HepG2 (cell line): Measurements from ENCODE around the gene BCL2L1. TPM values are rescaled to one million over a fixed set of nuclear protein-coding genes. Genes with fewer than 3 reads are reported as not detected.

Source experiments
- BRD4 ChIP-seq: sonication (generic); formaldehyde crosslinking; IDR thresholded peaks from 2 replicates; pipeline ENCODE4 v1.4.0; 2020; ENCODE audit warnings: missing genetic modification reagents
- GTF3A ChIP-seq: sonication (generic); formaldehyde crosslinking; conservative IDR thresholded peaks from 2 replicates; pipeline ENCODE4 v1.4.0; 2020; ENCODE audit warnings: mild to moderate bottlenecking, missing genetic modification reagents
- MTA1 ChIP-seq: sonication (generic); formaldehyde crosslinking; IDR thresholded peaks from 2 replicates; pipeline ENCODE4 v1.4.0; 2020; ENCODE audit warnings: missing genetic modification reagents, mild to moderate bottlenecking, borderline replicate concordance
- MTF2 ChIP-seq: sonication (generic); formaldehyde crosslinking; IDR thresholded peaks from 2 replicates; pipeline ENCODE4 v1.5.0; 2020; ENCODE audit warnings: missing genetic modification reagents, borderline replicate concordance
- NFKB2 ChIP-seq: sonication (generic); formaldehyde crosslinking; IDR thresholded peaks from 2 replicates; pipeline ENCODE4 v1.4.0; 2020; ENCODE audit warnings: missing genetic modification reagents, borderline replicate concordance
- NKX3-1 ChIP-seq: sonication (generic); formaldehyde crosslinking; IDR thresholded peaks from 2 replicates; pipeline ENCODE4 v1.5.0; 2020; ENCODE audit warnings: missing genetic modification reagents
- PHF8 ChIP-seq: sonication (generic); formaldehyde crosslinking; IDR thresholded peaks from 2 replicates; pipeline ENCODE4 v1.5.0; 2020; ENCODE audit warnings: missing genetic modification reagents
- SOX5 ChIP-seq: IDR thresholded peaks from 2 replicates; pipeline ENCODE4 v1.6.1; 2016; ENCODE audit warnings: borderline replicate concordance
- SOX6 ChIP-seq, 2 experiments: fragments of 450-650 bp in 1 of 2; sonication (generic) in 1 of 2; formaldehyde crosslinking in 1 of 2; IDR thresholded peaks; 2 replicates each; pipeline versions ENCODE4 v1.4.0 to v1.6.1; 2017 to 2020; ENCODE audit warnings: antibody characterized with exemption in 1 of 2, mild to moderate bottlenecking in 1 of 2, missing genetic modification reagents in 1 of 2
- TERF1 ChIP-seq: sonication (generic); formaldehyde crosslinking; IDR thresholded peaks from 2 replicates; pipeline ENCODE4 v1.8.0; 2022; ENCODE audit warnings: mild to moderate bottlenecking, missing genetic modification reagents, moderate library complexity
- ZKSCAN8 ChIP-seq: IDR thresholded peaks from 2 replicates; pipeline ENCODE4 v1.6.1; 2016; ENCODE audit warnings: borderline replicate concordance, missing genetic modification reagents, missing compliant biosample characterization
- ZNF564 ChIP-seq: sonication (generic); formaldehyde crosslinking; IDR thresholded peaks from 2 replicates; pipeline ENCODE4 v1.8.1; 2023; ENCODE audit warnings: mild to moderate bottlenecking, missing genetic modification reagents
- polyA plus RNA-seq, 8 experiments: library from polyadenylated mRNA; depleted of rRNA in 3 of 8; stranded (reverse) in 7 of 8; unstranded in 1 of 8; fragments of >200 nt; fragmentation: Illumina TruSeq in 4 of 8; extraction: Trizol in 4 of 8; gene quantifications; 2 replicates each; pipeline versions ENCODE4 v1.2.1 to v1.2.3, GENCODE V29; 2011 to 2016; ENCODE audit warnings: low read depth in 4 of 8, missing spikeins in 1 of 8, mixed read lengths in 1 of 8; ENCODE audit not compliant: insufficient read depth in 1 of 8
- total RNA-seq, 5 experiments: library from RNA; depleted of rRNA; stranded (reverse); fragments of >200 nt; fragmentation: Illumina TruSeq; extraction: Trizol; gene quantifications; 2 replicates each; pipeline ENCODE4 v1.2.3, GENCODE V29; 2016; ENCODE audit warnings: low read depth in 1 of 5
- TF ChIP-seq, protein P1 (sequence below): sonication (generic); formaldehyde crosslinking; IDR thresholded peaks from 2 replicates; pipeline ENCODE4 v1.8.0; 2022; ENCODE audit warnings: mild to moderate bottlenecking, missing genetic modification reagents, borderline replicate concordance
- TF ChIP-seq, protein P2 (sequence below): sonication (generic); formaldehyde crosslinking; IDR thresholded peaks from 2 replicates; pipeline ENCODE4 v1.4.0; 2020; ENCODE audit warnings: mild to moderate bottlenecking, missing genetic modification reagents
- TF ChIP-seq, protein P3 (sequence below), 2 experiments: sonication (generic) in 1 of 2; formaldehyde crosslinking in 1 of 2; IDR thresholded peaks; 2 replicates each; pipeline versions ENCODE4 v1.4.0 to v1.6.1; 2016 to 2020; ENCODE audit warnings: borderline replicate concordance in 1 of 2, low read depth in 1 of 2, mild to moderate bottlenecking in 1 of 2, missing genetic modification reagents in 1 of 2
- TF ChIP-seq, protein P4 (sequence below): sonication (generic); formaldehyde crosslinking; IDR thresholded peaks from 2 replicates; pipeline ENCODE4 v1.4.0; 2020; ENCODE audit warnings: missing genetic modification reagents

BCL2L1 gene
- total and polyA plus RNA-seq, 2 of the 13 experiments (the other 11 are each of a cell fraction or from before 2014, with no cell fraction given): 164 to 258 TPM

GRCh38 chr20:31666258-31667042 lies 56.2 kb downstream of the BCL2L1 start (continued):
- TF ChIP-seq, protein P1, sequence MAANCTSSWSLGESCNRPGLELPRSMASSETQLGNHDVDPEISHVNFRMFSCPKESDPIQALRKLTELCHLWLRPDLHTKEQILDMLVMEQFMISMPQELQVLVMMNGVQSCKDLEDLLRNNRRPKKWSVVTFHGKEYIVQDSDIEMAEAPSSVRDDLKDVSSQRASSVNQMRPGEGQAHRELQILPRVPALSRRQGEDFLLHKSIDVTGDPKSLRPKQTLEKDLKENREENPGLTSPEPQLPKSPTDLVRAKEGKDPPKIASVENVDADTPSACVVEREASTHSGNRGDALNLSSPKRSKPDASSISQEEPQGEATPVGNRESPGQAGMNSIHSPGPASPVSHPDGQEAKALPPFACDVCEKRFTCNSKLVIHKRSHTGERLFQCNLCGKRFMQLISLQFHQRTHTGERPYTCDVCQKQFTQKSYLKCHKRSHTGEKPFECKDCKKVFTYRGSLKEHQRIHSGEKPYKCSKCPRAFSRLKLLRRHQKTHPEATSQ (CRISPR knock-in tag): 0 out of 2 replicates have a peak, but pooled peaks have one; percentile 39
- TF ChIP-seq MTF2 (no peak), MTA1 (CRISPR knock-in tag) (no peak), NKX3-1 (CRISPR knock-in tag) (no peak), SOX6 (IDR thresholded peaks at IDR 0.05) (no peak), SOX6 (CRISPR knock-in tag; IDR thresholded peaks at IDR 0.05) (no peak), PHF8 (CRISPR knock-in tag) (peak; percentile 38), ZNF564 (CRISPR knock-in tag) (no peak), TERF1 (CRISPR knock-in tag) (no peak), ZKSCAN8 (CRISPR knock-in tag) (no peak), GTF3A (peak; percentile 33; the same call in 1 of the 2 replicates), BRD4 (CRISPR knock-in tag) (no peak), NFKB2 (0 out of 2 replicates have a peak, but pooled peaks have one; percentile 32), SOX5 (CRISPR knock-in tag) (no peak)
- TF ChIP-seq, protein P2, sequence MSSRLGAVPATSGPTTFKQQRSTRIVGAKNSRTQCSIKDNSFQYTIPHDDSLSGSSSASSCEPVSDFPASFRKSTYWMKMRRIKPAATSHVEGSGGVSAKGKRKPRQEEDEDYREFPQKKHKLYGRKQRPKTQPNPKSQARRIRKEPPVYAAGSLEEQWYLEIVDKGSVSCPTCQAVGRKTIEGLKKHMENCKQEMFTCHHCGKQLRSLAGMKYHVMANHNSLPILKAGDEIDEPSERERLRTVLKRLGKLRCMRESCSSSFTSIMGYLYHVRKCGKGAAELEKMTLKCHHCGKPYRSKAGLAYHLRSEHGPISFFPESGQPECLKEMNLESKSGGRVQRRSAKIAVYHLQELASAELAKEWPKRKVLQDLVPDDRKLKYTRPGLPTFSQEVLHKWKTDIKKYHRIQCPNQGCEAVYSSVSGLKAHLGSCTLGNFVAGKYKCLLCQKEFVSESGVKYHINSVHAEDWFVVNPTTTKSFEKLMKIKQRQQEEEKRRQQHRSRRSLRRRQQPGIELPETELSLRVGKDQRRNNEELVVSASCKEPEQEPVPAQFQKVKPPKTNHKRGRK: peak; percentile 41; the same call in 1 of the 2 replicates
- TF ChIP-seq, protein P3, sequence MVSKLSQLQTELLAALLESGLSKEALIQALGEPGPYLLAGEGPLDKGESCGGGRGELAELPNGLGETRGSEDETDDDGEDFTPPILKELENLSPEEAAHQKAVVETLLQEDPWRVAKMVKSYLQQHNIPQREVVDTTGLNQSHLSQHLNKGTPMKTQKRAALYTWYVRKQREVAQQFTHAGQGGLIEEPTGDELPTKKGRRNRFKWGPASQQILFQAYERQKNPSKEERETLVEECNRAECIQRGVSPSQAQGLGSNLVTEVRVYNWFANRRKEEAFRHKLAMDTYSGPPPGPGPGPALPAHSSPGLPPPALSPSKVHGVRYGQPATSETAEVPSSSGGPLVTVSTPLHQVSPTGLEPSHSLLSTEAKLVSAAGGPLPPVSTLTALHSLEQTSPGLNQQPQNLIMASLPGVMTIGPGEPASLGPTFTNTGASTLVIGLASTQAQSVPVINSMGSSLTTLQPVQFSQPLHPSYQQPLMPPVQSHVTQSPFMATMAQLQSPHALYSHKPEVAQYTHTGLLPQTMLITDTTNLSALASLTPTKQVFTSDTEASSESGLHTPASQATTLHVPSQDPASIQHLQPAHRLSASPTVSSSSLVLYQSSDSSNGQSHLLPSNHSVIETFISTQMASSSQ (IDR thresholded peaks at IDR 0.05; ENCODE audit: low read depth): no peak
- TF ChIP-seq, protein P3 (CRISPR knock-in tag; IDR thresholded peaks at IDR 0.05; ENCODE audit: borderline replicate concordance): 0 out of 2 replicates have a peak, but pooled peaks have one; percentile 43
- TF ChIP-seq, protein P4, sequence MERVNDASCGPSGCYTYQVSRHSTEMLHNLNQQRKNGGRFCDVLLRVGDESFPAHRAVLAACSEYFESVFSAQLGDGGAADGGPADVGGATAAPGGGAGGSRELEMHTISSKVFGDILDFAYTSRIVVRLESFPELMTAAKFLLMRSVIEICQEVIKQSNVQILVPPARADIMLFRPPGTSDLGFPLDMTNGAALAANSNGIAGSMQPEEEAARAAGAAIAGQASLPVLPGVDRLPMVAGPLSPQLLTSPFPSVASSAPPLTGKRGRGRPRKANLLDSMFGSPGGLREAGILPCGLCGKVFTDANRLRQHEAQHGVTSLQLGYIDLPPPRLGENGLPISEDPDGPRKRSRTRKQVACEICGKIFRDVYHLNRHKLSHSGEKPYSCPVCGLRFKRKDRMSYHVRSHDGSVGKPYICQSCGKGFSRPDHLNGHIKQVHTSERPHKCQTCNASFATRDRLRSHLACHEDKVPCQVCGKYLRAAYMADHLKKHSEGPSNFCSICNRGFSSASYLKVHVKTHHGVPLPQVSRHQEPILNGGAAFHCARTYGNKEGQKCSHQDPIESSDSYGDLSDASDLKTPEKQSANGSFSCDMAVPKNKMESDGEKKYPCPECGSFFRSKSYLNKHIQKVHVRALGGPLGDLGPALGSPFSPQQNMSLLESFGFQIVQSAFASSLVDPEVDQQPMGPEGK (CRISPR knock-in tag): no peak
